H1 (cell line): Measurements from ENCODE around the gene RPUSD1. TPM values are rescaled to one million over a fixed set of nuclear protein-coding genes. Genes with fewer than 3 reads are reported as not detected.

Experiments used
- polyA plus RNA-seq, 7 experiments: library from polyadenylated mRNA; depleted of rRNA in 3 of 7; stranded (reverse) in 5 of 7; unstranded in 2 of 7; fragments of >200 nt in 5 of 7; fragments of 200-250 nt in 2 of 7; gene quantifications; 1 replicate in 5 of 7; 2 replicates in 1 of 7; 4 replicates in 1 of 7; pipeline versions ENCODE4 v1.2.1 to v1.2.3, GENCODE V29; 2011 to 2013; ENCODE audit warnings: missing spikeins in 2 of 7, mixed read lengths in 2 of 7
- total RNA-seq: library from RNA; stranded (reverse); fragmentation: NEBNext Ultra II Directional; extraction: Animal tissue kit (Norgen Biotek cat#: 25700); gene quantifications from 2 replicates; pipeline ENCODE4 v1.2.1, GENCODE V29; 2021
- TF ChIP-seq, protein P1 (sequence below): fragments of 300-600 bp; sonication (generic); IDR thresholded peaks from 2 replicates; pipeline ENCODE4 v1.7.1; 2012; ENCODE audit warnings: low read length, moderate library complexity, mild to moderate bottlenecking, inconsistent platforms; ENCODE audit not compliant: insufficient replicate concordance

RPUSD1 gene
- total and polyA plus RNA-seq, 2 of the 8 experiments (the other 6 are each of a cell fraction or from before 2014, with no cell fraction given) = 32.2 to 61.8 TPM

DNA sequence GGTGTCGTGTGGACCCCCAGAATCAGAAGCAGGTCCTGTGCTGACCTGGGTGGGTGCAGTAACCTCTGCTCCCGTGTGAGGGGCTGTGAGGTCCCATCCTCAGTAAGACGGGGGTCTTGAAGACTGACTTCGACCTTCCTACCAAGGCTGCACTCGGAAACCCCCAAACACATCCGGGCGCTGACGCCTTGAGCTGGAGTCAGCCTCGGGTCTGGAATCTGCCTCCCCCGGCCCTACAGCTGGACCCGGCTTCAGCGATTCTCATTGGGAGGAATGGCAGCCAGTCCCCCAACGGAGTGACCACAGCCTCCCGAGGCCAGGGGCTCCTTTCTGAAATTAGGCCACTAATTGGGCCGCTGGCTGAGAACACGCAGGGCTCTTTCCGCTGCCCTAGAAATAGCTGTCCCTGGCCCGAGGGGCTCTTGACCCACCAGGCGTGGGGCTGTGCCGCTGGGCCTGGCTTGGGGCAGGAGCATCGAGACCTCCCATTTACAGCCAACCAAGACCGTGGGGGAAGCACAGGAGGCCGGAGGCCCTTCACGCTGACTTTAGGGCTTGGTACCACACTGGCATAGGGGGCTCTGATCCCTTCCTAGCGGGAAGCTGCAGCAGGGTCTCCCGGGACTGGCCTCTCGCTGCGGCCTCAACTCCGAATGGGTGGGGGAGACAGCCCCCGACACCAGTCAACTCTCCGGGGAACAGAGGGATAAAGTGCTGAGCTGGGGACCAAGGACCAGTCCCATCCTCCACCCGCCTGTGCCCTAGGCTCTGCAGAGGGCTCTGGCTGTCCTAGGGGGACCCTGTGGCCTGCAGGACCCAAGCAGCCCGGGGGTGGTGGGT lies 15.0 kb upstream of the RPUSD1 start (continued):
- TF ChIP-seq, protein P1, sequence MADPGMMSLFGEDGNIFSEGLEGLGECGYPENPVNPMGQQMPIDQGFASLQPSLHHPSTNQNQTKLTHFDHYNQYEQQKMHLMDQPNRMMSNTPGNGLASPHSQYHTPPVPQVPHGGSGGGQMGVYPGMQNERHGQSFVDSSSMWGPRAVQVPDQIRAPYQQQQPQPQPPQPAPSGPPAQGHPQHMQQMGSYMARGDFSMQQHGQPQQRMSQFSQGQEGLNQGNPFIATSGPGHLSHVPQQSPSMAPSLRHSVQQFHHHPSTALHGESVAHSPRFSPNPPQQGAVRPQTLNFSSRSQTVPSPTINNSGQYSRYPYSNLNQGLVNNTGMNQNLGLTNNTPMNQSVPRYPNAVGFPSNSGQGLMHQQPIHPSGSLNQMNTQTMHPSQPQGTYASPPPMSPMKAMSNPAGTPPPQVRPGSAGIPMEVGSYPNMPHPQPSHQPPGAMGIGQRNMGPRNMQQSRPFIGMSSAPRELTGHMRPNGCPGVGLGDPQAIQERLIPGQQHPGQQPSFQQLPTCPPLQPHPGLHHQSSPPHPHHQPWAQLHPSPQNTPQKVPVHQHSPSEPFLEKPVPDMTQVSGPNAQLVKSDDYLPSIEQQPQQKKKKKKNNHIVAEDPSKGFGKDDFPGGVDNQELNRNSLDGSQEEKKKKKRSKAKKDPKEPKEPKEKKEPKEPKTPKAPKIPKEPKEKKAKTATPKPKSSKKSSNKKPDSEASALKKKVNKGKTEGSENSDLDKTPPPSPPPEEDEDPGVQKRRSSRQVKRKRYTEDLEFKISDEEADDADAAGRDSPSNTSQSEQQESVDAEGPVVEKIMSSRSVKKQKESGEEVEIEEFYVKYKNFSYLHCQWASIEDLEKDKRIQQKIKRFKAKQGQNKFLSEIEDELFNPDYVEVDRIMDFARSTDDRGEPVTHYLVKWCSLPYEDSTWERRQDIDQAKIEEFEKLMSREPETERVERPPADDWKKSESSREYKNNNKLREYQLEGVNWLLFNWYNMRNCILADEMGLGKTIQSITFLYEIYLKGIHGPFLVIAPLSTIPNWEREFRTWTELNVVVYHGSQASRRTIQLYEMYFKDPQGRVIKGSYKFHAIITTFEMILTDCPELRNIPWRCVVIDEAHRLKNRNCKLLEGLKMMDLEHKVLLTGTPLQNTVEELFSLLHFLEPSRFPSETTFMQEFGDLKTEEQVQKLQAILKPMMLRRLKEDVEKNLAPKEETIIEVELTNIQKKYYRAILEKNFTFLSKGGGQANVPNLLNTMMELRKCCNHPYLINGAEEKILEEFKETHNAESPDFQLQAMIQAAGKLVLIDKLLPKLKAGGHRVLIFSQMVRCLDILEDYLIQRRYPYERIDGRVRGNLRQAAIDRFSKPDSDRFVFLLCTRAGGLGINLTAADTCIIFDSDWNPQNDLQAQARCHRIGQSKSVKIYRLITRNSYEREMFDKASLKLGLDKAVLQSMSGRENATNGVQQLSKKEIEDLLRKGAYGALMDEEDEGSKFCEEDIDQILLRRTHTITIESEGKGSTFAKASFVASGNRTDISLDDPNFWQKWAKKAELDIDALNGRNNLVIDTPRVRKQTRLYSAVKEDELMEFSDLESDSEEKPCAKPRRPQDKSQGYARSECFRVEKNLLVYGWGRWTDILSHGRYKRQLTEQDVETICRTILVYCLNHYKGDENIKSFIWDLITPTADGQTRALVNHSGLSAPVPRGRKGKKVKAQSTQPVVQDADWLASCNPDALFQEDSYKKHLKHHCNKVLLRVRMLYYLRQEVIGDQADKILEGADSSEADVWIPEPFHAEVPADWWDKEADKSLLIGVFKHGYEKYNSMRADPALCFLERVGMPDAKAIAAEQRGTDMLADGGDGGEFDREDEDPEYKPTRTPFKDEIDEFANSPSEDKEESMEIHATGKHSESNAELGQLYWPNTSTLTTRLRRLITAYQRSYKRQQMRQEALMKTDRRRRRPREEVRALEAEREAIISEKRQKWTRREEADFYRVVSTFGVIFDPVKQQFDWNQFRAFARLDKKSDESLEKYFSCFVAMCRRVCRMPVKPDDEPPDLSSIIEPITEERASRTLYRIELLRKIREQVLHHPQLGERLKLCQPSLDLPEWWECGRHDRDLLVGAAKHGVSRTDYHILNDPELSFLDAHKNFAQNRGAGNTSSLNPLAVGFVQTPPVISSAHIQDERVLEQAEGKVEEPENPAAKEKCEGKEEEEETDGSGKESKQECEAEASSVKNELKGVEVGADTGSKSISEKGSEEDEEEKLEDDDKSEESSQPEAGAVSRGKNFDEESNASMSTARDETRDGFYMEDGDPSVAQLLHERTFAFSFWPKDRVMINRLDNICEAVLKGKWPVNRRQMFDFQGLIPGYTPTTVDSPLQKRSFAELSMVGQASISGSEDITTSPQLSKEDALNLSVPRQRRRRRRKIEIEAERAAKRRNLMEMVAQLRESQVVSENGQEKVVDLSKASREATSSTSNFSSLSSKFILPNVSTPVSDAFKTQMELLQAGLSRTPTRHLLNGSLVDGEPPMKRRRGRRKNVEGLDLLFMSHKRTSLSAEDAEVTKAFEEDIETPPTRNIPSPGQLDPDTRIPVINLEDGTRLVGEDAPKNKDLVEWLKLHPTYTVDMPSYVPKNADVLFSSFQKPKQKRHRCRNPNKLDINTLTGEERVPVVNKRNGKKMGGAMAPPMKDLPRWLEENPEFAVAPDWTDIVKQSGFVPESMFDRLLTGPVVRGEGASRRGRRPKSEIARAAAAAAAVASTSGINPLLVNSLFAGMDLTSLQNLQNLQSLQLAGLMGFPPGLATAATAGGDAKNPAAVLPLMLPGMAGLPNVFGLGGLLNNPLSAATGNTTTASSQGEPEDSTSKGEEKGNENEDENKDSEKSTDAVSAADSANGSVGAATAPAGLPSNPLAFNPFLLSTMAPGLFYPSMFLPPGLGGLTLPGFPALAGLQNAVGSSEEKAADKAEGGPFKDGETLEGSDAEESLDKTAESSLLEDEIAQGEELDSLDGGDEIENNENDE = no peak
- TF ChIP-seq, all 59 proteins: peak for 1
